ENCODE results near the gene TMEM125.

Gene TMEM125

DNA sequence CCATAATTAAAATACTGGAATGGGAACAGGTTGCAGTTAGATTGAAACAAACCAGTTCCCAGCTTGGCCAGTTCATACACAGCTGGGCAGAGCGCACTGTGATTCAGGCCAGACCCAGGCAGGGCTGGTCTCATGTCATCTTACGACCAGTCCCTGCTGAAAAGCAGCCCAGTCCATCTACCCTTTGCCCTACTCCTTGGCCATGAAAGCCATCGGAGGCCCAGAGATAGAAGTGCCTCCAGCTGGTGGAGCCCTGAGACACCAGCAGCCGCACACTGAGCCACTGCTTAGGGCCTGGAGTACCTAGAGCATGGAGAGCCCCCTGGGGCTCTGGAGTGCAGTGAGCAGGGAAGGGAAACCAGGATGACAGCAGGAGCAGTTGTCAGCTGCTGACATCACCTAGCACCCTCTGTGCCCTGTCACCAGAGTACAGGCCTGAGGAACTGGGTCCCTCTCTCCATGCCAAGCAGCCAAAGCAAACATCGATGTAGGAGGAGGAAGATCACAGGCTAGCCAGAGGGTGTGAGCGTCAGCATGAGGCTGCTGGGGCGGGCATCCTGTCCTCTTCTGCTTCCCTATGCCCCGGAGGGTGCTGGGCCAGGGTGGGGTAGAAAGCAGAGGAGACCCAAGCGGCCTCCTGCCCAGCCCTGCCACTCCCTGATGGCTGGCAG, 34.2 kb upstream of the TMEM125 start:
- no peaks in the 10 kb centered on the region for H3K27me3 ChIP-seq (ENCODE audit: low read length)
- H3K9ac ChIP-seq (ENCODE audit: low read length), result no peak overlapping the region
- H3K9me2 ChIP-seq (replicated peaks; ENCODE audit: insufficient read depth, low read length), result no peaks in the 10 kb centered on the region
- H4K20me1 ChIP-seq (ENCODE audit: low read depth, low read length), result no peaks in the 10 kb centered on the region
- no peaks in the 10 kb centered on the region for H3F3A ChIP-seq (ENCODE audit: insufficient read depth)
- H3K79me2 ChIP-seq (ENCODE audit: insufficient read depth, low read length), result no peaks in the 10 kb centered on the region
- no peaks in the 10 kb centered on the region for H3K36me3 ChIP-seq (ENCODE audit: low read length)
- H2AFZ ChIP-seq (ENCODE audit: low read depth, low read length, severe bottlenecking), result no peak overlapping the region
- no peak overlapping the region for H3K4me2 ChIP-seq (ENCODE audit: low read depth, low read length, poor library complexity, severe bottlenecking)
- H3K9me3 ChIP-seq (ENCODE audit: insufficient read depth, low read length), result no peaks in the 10 kb centered on the region
- H3K27ac ChIP-seq (ENCODE audit: low read depth, low read length), result no peak overlapping the region
- TF ChIP-seq, protein P1, sequence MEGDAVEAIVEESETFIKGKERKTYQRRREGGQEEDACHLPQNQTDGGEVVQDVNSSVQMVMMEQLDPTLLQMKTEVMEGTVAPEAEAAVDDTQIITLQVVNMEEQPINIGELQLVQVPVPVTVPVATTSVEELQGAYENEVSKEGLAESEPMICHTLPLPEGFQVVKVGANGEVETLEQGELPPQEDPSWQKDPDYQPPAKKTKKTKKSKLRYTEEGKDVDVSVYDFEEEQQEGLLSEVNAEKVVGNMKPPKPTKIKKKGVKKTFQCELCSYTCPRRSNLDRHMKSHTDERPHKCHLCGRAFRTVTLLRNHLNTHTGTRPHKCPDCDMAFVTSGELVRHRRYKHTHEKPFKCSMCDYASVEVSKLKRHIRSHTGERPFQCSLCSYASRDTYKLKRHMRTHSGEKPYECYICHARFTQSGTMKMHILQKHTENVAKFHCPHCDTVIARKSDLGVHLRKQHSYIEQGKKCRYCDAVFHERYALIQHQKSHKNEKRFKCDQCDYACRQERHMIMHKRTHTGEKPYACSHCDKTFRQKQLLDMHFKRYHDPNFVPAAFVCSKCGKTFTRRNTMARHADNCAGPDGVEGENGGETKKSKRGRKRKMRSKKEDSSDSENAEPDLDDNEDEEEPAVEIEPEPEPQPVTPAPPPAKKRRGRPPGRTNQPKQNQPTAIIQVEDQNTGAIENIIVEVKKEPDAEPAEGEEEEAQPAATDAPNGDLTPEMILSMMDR (IDR thresholded peaks at IDR 0.05; ENCODE audit: insufficient read depth, low read length, poor library complexity, severe bottlenecking), result no peak
- no peak for TF ChIP-seq EZH2phosphoT487 (conservative IDR thresholded peaks at IDR 0.05; ENCODE audit: low read length)
- no peak overlapping the region for H3K4me3 ChIP-seq (ENCODE audit: insufficient read depth, low read length, poor library complexity, severe bottlenecking)

GRCh38 chr1:43237121-43237520, 32.7 kb upstream of the TMEM125 start:
- no peaks in the 10 kb centered on the region for H3K27me3 ChIP-seq (ENCODE audit: low read length)
- no peaks in the 10 kb centered on the region for H3F3A ChIP-seq (ENCODE audit: insufficient read depth)
- H3K4me2 ChIP-seq (ENCODE audit: low read depth, low read length, poor library complexity, severe bottlenecking), result no peak overlapping the region
- H3K79me2 ChIP-seq (ENCODE audit: insufficient read depth, low read length), result no peaks in the 10 kb centered on the region
- H3K36me3 ChIP-seq (ENCODE audit: low read length), result no peaks in the 10 kb centered on the region
- H3K27ac ChIP-seq (ENCODE audit: low read depth, low read length), result no peak overlapping the region
- no peak overlapping the region for H3K4me3 ChIP-seq (ENCODE audit: insufficient read depth, low read length, poor library complexity, severe bottlenecking)
- no peaks in the 10 kb centered on the region for H4K20me1 ChIP-seq (ENCODE audit: low read depth, low read length)
- TF ChIP-seq EZH2phosphoT487 (conservative IDR thresholded peaks at IDR 0.05; ENCODE audit: low read length), result no peak
- TF ChIP-seq, protein P1 (IDR thresholded peaks at IDR 0.05; ENCODE audit: insufficient read depth, low read length, poor library complexity, severe bottlenecking), result no peak
- H3K9ac ChIP-seq (ENCODE audit: low read length), result no peak overlapping the region
- no peaks in the 10 kb centered on the region for H3K9me3 ChIP-seq (ENCODE audit: insufficient read depth, low read length)
- no peak overlapping the region for H2AFZ ChIP-seq (ENCODE audit: low read depth, low read length, severe bottlenecking)
- no peaks in the 10 kb centered on the region for H3K9me2 ChIP-seq (replicated peaks; ENCODE audit: insufficient read depth, low read length)

GRCh38 chr1:43238085-43238484, 31.7 kb upstream of the TMEM125 start:
- Histone ChIP-seq H4K20me1 (ENCODE audit: low read depth, low read length) (no peaks in the 10 kb centered on the region), H3K4me2 (ENCODE audit: low read depth, low read length, poor library complexity, severe bottlenecking) (no peak overlapping the region), H2AFZ (ENCODE audit: low read depth, low read length, severe bottlenecking) (no peak overlapping the region), H3K27ac (ENCODE audit: low read depth, low read length) (no peak overlapping the region), H3K79me2 (ENCODE audit: insufficient read depth, low read length) (no peaks in the 10 kb centered on the region), H3K4me3 (ENCODE audit: insufficient read depth, low read length, poor library complexity, severe bottlenecking) (no peak overlapping the region), H3K36me3 (ENCODE audit: low read length) (no peaks in the 10 kb centered on the region), H3F3A (ENCODE audit: insufficient read depth) (no peaks in the 10 kb centered on the region), H3K9ac (ENCODE audit: low read length) (no peak overlapping the region), H3K9me3 (ENCODE audit: insufficient read depth, low read length) (no peaks in the 10 kb centered on the region), H3K27me3 (ENCODE audit: low read length) (no peaks in the 10 kb centered on the region), H3K9me2 (replicated peaks; ENCODE audit: insufficient read depth, low read length) (no peaks in the 10 kb centered on the region)
- no peak for TF ChIP-seq EZH2phosphoT487 (conservative IDR thresholded peaks at IDR 0.05; ENCODE audit: low read length)
- TF ChIP-seq, protein P1 (IDR thresholded peaks at IDR 0.05; ENCODE audit: insufficient read depth, low read length, poor library complexity, severe bottlenecking), result peak; percentile 49

Data from SU-DHL-6 (cell line).